OCI-LY7 (cell line): ENCODE measurements around the gene NDOR1. TPM values are rescaled to one million over a fixed set of nuclear protein-coding genes. Genes with fewer than 3 reads are reported as not detected.

Experiments used
- BruUV-seq: library from RNA; stranded (reverse); fragments of 400-500 nt; replicated peaks from 2 replicates; lab custom pipeline; 2021; lab: Mats Ljungman, UMichigan
- CTCF ChIA-PET: fragments of 300-600 bp; sonication (Branson Sonifier 250); formaldehyde crosslinking; loops from one replicate; lab custom pipeline; 2022; ENCODE audit warnings: antibody characterized with exemption; ENCODE audit not compliant: unreplicated experiment; lab: Charles Lee
- POLR2A ChIA-PET: fragments of 300-600 bp; sonication (Branson Sonifier 250); formaldehyde crosslinking; loops from one replicate; lab custom pipeline; 2022; ENCODE audit warnings: antibody characterized with exemption; lab: Charles Lee
- DNase-seq: peaks from one replicate; pipeline ENCODE4 v3.0.0-alpha.2; 2015; ENCODE audit warnings: low spot score
- H2AFZ ChIP-seq: fragments of 200-600 bp; sonication (generic), shearing (Covaris generic); 2 replicates; pipeline ENCODE4 v1.6.1; 2014; ENCODE audit warnings: mild to moderate bottlenecking, antibody characterized with exemption, low read length, moderate library complexity
- H3K27ac ChIP-seq: fragments of 200-600 bp; sonication (generic); 2 replicates; pipeline ENCODE4 v1.5.1; 2014; ENCODE audit warnings: mixed run types, low read depth, mild to moderate bottlenecking, moderate library complexity, low read length, inconsistent platforms; ENCODE audit not compliant: poor library complexity, severe bottlenecking
- H3K36me3 ChIP-seq: fragments of 200-600 bp; sonication (generic); 2 replicates; pipeline ENCODE4 v1.6.1; 2014; ENCODE audit warnings: mild to moderate bottlenecking, antibody characterized with exemption, low read length, moderate library complexity, mixed read lengths; ENCODE audit not compliant: insufficient read depth
- H3K4me1 ChIP-seq: fragments of 200-600 bp; sonication (generic); 2 replicates; pipeline ENCODE4 v1.5.1; 2014; ENCODE audit warnings: mild to moderate bottlenecking, low read length; ENCODE audit not compliant: insufficient read depth, poor library complexity, severe bottlenecking
- H3K4me2 ChIP-seq: fragments of 200-600 bp; sonication (generic); 2 replicates; pipeline ENCODE4 v1.6.1; 2014; ENCODE audit warnings: mild to moderate bottlenecking, low read length
- H3K4me3 ChIP-seq: fragments of 200-600 bp; sonication (generic); 2 replicates; pipeline ENCODE4 v1.5.1; 2014; ENCODE audit warnings: mild to moderate bottlenecking, low read depth, low read length; ENCODE audit not compliant: poor library complexity, severe bottlenecking
- H3K79me2 ChIP-seq: fragments of 200-600 bp; sonication (generic); 2 replicates; pipeline ENCODE4 v1.6.1; 2016; ENCODE audit warnings: low read depth, mild to moderate bottlenecking, low read length, moderate library complexity, mixed read lengths; ENCODE audit not compliant: insufficient read depth
- H3K9me2 ChIP-seq: fragments of 200-600 bp; sonication (generic); 2 replicates; pipeline ENCODE4 v1.6.1; 2016; ENCODE audit warnings: mild to moderate bottlenecking, low read length, mixed read lengths; ENCODE audit not compliant: insufficient read depth
- H3K9me3 ChIP-seq: fragments of 200-600 bp; sonication (generic); 2 replicates; pipeline ENCODE4 v1.6.1; 2014; ENCODE audit warnings: mild to moderate bottlenecking, mixed run types, low read length, mixed read lengths
- H4K20me1 ChIP-seq: fragments of 200-600 bp; sonication (generic); 2 replicates; pipeline ENCODE4 v1.6.1; 2014; ENCODE audit warnings: mild to moderate bottlenecking, antibody characterized with exemption, low read length, moderate library complexity, mixed read lengths; ENCODE audit not compliant: insufficient read depth
- CTCF ChIP-seq: fragments of 200-600 bp; sonication (generic); conservative IDR thresholded peaks from 2 replicates; pipeline ENCODE4 v1.5.1; 2014; ENCODE audit warnings: mild to moderate bottlenecking, antibody characterized with exemption, low read length, moderate library complexity, mixed read lengths
- EZH2phosphoT487 ChIP-seq: fragments of 200-600 bp; sonication (generic); IDR thresholded peaks from 2 replicates; pipeline ENCODE4 v1.6.1; 2018; ENCODE audit warnings: low read depth, borderline replicate concordance, mild to moderate bottlenecking, mixed run types, antibody characterized with exemption, low read length, moderate library complexity, mixed read lengths
- intact Hi-C: fragments of 100-400 bp; cut with micrococcal nuclease; formaldehyde crosslinking; loops from one replicate; pipeline ENCODE4 v1.10.0; 2022; ENCODE audit not compliant: unreplicated experiment
- total RNA-seq, 2 experiments: library from RNA; depleted of rRNA in 1 of 2; stranded (reverse); fragments of >200 nt in 1 of 2; shearing (Covaris generic) in 1 of 2; gene quantifications; 2 replicates each; pipeline ENCODE4 v1.2.3, GENCODE V29; 2014 to 2022

NDOR1 gene
- total RNA-seq, 2 experiments from 2014 or later: 30.4 to 61.9 TPM

- no peak for DNase-seq
- ChIA-PET CTCF (no interaction called here), POLR2A (no interaction called here)
Measured at GRCh38 chr9:137212520-137212919, 7.0 kb downstream of the NDOR1 start.

GRCh38 chr9:137213160-137214060 is 7.9 kb downstream of the NDOR1 start:
- no peaks in the 10 kb centered on the region for H3K79me2 ChIP-seq
- no peaks in the 10 kb centered on the region for H3K9me3 ChIP-seq
- no peak overlapping the region for H3K4me2 ChIP-seq
- CTCF ChIA-PET: no interaction called here
- H3K4me1 ChIP-seq: no peaks in the 10 kb centered on the region
- no peaks in the 10 kb centered on the region for H3K9me2 ChIP-seq
- H3K36me3 ChIP-seq: peaks cover 68% of the 10 kb centered on the region
- TF ChIP-seq CTCF: no peak
- no peak for TF ChIP-seq EZH2phosphoT487
- intact Hi-C loops: no loop called here
- no peak for DNase-seq
- no peak overlapping the region for H3K4me3 ChIP-seq
- no peaks in the 10 kb centered on the region for H4K20me1 ChIP-seq
- no TSS peak for BruUV-seq
- H2AFZ ChIP-seq: no peak overlapping the region
- no peak overlapping the region for H3K27ac ChIP-seq
- POLR2A ChIA-PET: no interaction called here

More at GRCh38 chr9:137212520-137212919, 7.0 kb downstream of the NDOR1 start:
- Histone ChIP-seq H4K20me1 (no peaks in the 10 kb centered on the region), H3K4me1 (no peaks in the 10 kb centered on the region), H3K79me2 (0 out of 2 replicates have a peak, but pooled peaks cover 1% of the 10 kb centered on the region), H3K36me3 (peaks cover 61% of the 10 kb centered on the region), H2AFZ (no peak overlapping the region), H3K27ac (no peak overlapping the region), H3K4me2 (no peak overlapping the region), H3K9me3 (no peaks in the 10 kb centered on the region), H3K9me2 (no peaks in the 10 kb centered on the region), H3K4me3 (no peak overlapping the region)
- intact Hi-C loops: no loop called here
- TF ChIP-seq CTCF: 0 out of 2 replicates have a peak, but pooled peaks have one; percentile 35
- no peak for TF ChIP-seq EZH2phosphoT487
- BruUV-seq: no TSS peak

- Histone ChIP-seq H3K27ac (no peak overlapping the region), H3K4me1 (no peaks in the 10 kb centered on the region), H3K9me3 (no peaks in the 10 kb centered on the region), H3K79me2 (no peaks in the 10 kb centered on the region), H3K36me3 (peaks cover 65% of the 10 kb centered on the region), H4K20me1 (no peaks in the 10 kb centered on the region), H3K4me3 (no peak overlapping the region), H3K4me2 (no peak overlapping the region), H3K9me2 (no peaks in the 10 kb centered on the region), H2AFZ (no peak overlapping the region)
- POLR2A ChIA-PET: no interaction called here
- no TSS peak for BruUV-seq
- intact Hi-C loops: no loop called here
- no peak for TF ChIP-seq CTCF
- TF ChIP-seq EZH2phosphoT487: no peak
- no peak for DNase-seq
- CTCF ChIA-PET: no interaction called here
Measured at GRCh38 chr9:137214620-137215019, 9.1 kb downstream of the NDOR1 start.
